ENCODE measurements around the gene MOBP.

Gene MOBP

GRCh38 chr3:39524107-39524506 lies 56.6 kb downstream of the MOBP start:
- Histone ChIP-seq H3K9ac (ENCODE audit: low read depth, low read length) (no peak overlapping the region), H3K27me3 (ENCODE audit: control insufficient read depth, insufficient read depth, low read length) (no peaks in the 10 kb centered on the region), H3K27ac (ENCODE audit: low read depth, low read length) (no peak overlapping the region), H3K4me3 (ENCODE audit: low read depth, low read length) (no peak overlapping the region), H3K36me3 (ENCODE audit: control insufficient read depth, insufficient read depth, low read length) (no peaks in the 10 kb centered on the region), H3K9me3 (ENCODE audit: control insufficient read depth, insufficient read depth, low read length) (peaks cover 14% of the 10 kb centered on the region), H3K4me1 (ENCODE audit: control insufficient read depth, insufficient read depth, low read length) (no peaks in the 10 kb centered on the region)

DNA sequence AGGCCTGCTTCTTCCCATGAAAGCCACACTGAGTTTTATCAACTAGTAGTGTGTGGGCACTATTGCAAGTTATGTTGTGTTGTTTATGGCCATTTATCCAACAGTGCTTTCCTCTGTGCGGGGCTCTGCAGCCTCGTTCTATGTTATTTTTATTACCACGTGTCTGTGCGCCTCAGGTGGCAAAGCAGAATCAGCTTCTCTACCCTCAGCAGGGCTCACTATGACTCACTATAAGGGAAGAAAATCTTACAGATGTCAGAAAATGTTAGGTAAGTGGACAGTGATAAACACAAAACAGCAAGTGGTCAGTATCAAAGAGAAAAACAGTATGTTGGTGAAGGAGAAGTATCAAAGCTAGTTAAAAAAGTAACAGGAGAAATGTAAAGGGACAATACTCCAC lies 61.4 kb downstream of the MOBP start:
- no peaks in the 10 kb centered on the region for H3K27me3 ChIP-seq (ENCODE audit: control insufficient read depth, insufficient read depth, low read length)
- H3K36me3 ChIP-seq (ENCODE audit: control insufficient read depth, insufficient read depth, low read length) = no peaks in the 10 kb centered on the region
- peaks cover 14% of the 10 kb centered on the region for H3K9me3 ChIP-seq (ENCODE audit: control insufficient read depth, insufficient read depth, low read length)
- no peaks in the 10 kb centered on the region for H3K4me1 ChIP-seq (ENCODE audit: control insufficient read depth, insufficient read depth, low read length)
- H3K27ac ChIP-seq (ENCODE audit: low read depth, low read length) = no peak overlapping the region
- H3K4me3 ChIP-seq (ENCODE audit: low read depth, low read length) = no peak overlapping the region
- H3K9ac ChIP-seq (ENCODE audit: low read depth, low read length) = no peak overlapping the region

DNA sequence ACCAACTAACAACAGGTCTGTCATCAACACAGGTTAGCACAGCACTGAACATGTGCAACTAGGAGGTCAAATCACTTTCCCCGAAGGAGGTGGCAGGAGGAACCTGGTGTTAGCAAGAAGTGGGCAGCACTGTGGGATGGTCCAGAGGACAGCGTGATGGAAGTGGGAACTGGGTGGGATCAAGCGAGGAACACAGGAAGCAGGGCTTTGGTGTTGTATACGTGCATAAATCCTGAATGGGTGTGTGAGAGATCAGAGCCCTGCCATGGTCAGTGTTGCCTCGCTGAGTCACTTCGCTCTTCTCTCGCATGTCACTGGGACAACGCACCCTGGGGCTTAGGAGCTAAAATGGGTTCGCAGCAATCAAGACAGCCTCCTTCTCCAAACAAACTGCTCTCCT lies 62.1 kb downstream of the MOBP start:
- Histone ChIP-seq H3K4me3 (ENCODE audit: low read depth, low read length) (no peak overlapping the region), H3K9me3 (ENCODE audit: control insufficient read depth, insufficient read depth, low read length) (peaks cover 9% of the 10 kb centered on the region), H3K27me3 (ENCODE audit: control insufficient read depth, insufficient read depth, low read length) (no peaks in the 10 kb centered on the region), H3K36me3 (ENCODE audit: control insufficient read depth, insufficient read depth, low read length) (no peaks in the 10 kb centered on the region), H3K4me1 (ENCODE audit: control insufficient read depth, insufficient read depth, low read length) (no peaks in the 10 kb centered on the region), H3K9ac (ENCODE audit: low read depth, low read length) (no peak overlapping the region), H3K27ac (ENCODE audit: low read depth, low read length) (no peak overlapping the region)

DNA sequence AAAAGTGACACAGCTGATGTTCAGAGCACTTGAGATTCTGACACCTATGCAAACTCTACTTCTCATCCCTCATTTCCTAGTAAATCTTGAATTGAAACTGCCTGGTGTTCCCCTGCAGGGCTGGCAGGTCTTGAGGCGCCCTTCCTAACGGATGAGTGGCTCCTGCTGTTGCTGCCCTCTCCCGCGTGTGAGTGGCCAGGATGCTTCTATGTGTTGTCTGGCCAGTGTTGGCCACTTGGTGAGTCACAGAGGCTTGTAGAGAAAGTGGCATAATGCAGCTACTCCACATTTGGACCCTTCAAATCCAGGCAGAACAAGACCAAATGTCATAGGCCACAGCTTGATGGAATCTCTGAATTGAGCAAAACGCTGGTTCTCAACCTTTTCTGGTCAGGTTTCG lies 63.6 kb downstream of the MOBP start:
- no peaks in the 10 kb centered on the region for H3K36me3 ChIP-seq (ENCODE audit: control insufficient read depth, insufficient read depth, low read length)
- no peak overlapping the region for H3K4me3 ChIP-seq (ENCODE audit: low read depth, low read length)

DNA sequence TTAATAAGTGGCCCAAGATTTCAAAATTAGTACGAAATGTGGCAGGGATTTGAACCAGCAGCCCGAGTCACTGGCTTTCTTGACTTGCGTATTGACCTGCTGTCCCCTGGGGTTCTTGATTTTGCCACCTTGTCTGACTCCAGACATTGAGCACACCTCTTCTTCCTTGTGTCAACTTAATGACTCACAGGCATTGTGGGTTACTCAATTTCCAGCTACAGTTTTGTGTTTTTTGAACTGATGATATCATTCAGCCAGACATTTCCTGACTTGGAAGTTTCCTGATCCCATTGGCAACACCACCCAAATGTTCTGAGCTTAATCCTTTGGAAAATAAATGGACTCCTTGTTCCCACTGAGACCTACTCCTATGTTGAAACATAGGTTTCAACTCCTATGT lies 64.2 kb downstream of the MOBP start:
- Histone ChIP-seq H3K4me3 (ENCODE audit: low read depth, low read length) (no peak overlapping the region), H3K27me3 (ENCODE audit: control insufficient read depth, insufficient read depth, low read length) (no peaks in the 10 kb centered on the region), H3K27ac (ENCODE audit: low read depth, low read length) (no peak overlapping the region), H3K9ac (ENCODE audit: low read depth, low read length) (no peak overlapping the region), H3K9me3 (ENCODE audit: control insufficient read depth, insufficient read depth, low read length) (no peaks in the 10 kb centered on the region), H3K4me1 (ENCODE audit: control insufficient read depth, insufficient read depth, low read length) (peaks cover 8% of the 10 kb centered on the region), H3K36me3 (ENCODE audit: control insufficient read depth, insufficient read depth, low read length) (no peaks in the 10 kb centered on the region)

More for the DNA sequence above, 63.6 kb downstream of the MOBP start:
- H3K9ac ChIP-seq (ENCODE audit: low read depth, low read length) = no peak overlapping the region
- no peak overlapping the region for H3K27ac ChIP-seq (ENCODE audit: low read depth, low read length)
- no peaks in the 10 kb centered on the region for H3K27me3 ChIP-seq (ENCODE audit: control insufficient read depth, insufficient read depth, low read length)
- H3K9me3 ChIP-seq (ENCODE audit: control insufficient read depth, insufficient read depth, low read length) = no peaks in the 10 kb centered on the region
- H3K4me1 ChIP-seq (ENCODE audit: control insufficient read depth, insufficient read depth, low read length) = peaks cover 8% of the 10 kb centered on the region

DNA sequence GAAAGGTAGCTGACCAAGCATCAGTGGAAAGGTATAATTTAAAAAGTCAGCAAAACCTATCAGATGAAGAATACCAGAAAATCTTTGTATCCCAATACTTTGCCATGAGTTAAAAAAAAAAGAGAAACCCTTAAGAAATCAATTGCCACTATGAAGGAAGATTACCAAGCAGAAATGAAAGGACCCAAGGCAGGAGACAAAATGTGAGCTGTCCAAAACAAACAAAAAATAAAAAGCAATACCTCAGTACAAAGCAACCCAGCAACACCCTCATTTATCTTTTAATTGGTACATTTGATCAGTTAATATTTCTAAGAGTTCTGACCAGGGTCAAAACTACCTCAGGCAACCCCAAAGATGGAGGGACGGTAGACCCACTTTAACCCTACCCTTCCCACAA lies 65.3 kb downstream of the MOBP start:
- Histone ChIP-seq H3K27me3 (ENCODE audit: control insufficient read depth, insufficient read depth, low read length) (no peaks in the 10 kb centered on the region), H3K9me3 (ENCODE audit: control insufficient read depth, insufficient read depth, low read length) (no peaks in the 10 kb centered on the region), H3K27ac (ENCODE audit: low read depth, low read length) (no peak overlapping the region), H3K9ac (ENCODE audit: low read depth, low read length) (no peak overlapping the region), H3K4me1 (ENCODE audit: control insufficient read depth, insufficient read depth, low read length) (peaks cover 8% of the 10 kb centered on the region), H3K4me3 (ENCODE audit: low read depth, low read length) (no peak overlapping the region), H3K36me3 (ENCODE audit: control insufficient read depth, insufficient read depth, low read length) (no peaks in the 10 kb centered on the region)

DNA sequence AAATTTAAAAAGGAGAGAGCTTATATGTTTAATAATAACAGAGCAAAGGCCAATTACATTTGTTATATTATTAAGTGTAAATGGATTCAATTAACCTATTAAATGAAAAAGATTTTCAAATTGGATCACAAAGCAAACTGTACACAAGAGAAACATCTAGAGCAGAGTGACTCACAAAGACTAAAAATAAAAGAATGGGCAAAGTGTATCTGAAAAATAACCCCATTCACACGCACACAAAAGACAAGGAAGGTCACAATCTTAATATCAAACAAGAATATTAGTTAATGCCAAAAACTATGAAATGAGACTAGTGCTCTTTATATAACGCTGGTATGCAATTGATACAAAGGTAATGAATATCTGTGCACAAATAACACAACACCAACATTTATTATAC lies 65.7 kb downstream of the MOBP start:
- no peak overlapping the region for H3K4me3 ChIP-seq (ENCODE audit: low read depth, low read length)
- no peak overlapping the region for H3K27ac ChIP-seq (ENCODE audit: low read depth, low read length)
- no peaks in the 10 kb centered on the region for H3K27me3 ChIP-seq (ENCODE audit: control insufficient read depth, insufficient read depth, low read length)
- no peak overlapping the region for H3K9ac ChIP-seq (ENCODE audit: low read depth, low read length)
- H3K9me3 ChIP-seq (ENCODE audit: control insufficient read depth, insufficient read depth, low read length) = no peaks in the 10 kb centered on the region
- peaks cover 8% of the 10 kb centered on the region for H3K4me1 ChIP-seq (ENCODE audit: control insufficient read depth, insufficient read depth, low read length)
- no peaks in the 10 kb centered on the region for H3K36me3 ChIP-seq (ENCODE audit: control insufficient read depth, insufficient read depth, low read length)

GRCh38 chr3:39540162-39540921 lies 72.9 kb downstream of the MOBP start:
- Histone ChIP-seq H3K27ac (ENCODE audit: low read depth, low read length) (no peak overlapping the region), H3K4me3 (ENCODE audit: low read depth, low read length) (no peak overlapping the region), H3K36me3 (ENCODE audit: control insufficient read depth, insufficient read depth, low read length) (no peaks in the 10 kb centered on the region), H3K9ac (ENCODE audit: low read depth, low read length) (no peak overlapping the region), H3K4me1 (ENCODE audit: control insufficient read depth, insufficient read depth, low read length) (peaks cover 27% of the 10 kb centered on the region), H3K27me3 (ENCODE audit: control insufficient read depth, insufficient read depth, low read length) (no peaks in the 10 kb centered on the region), H3K9me3 (ENCODE audit: control insufficient read depth, insufficient read depth, low read length) (no peaks in the 10 kb centered on the region)

DNA sequence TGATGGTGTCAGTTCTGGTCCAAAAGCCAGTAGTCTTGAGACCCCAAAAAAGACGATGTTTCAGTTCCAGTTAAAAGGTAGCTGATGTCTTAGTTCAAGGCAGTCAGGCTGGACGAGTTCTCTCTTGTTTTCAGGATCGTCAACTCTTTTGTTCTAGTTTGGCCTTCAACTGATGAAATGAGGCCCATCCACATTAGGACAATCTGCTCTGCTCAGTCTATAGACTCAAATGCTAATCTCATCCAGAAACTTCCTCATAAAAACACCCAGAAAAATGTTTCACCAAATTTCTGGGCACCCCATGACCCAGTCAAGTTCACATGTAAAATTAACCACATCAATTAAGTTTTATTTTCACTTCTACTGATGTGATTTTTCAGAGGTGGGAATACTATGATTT lies 74.0 kb downstream of the MOBP start:
- Histone ChIP-seq H3K27me3 (ENCODE audit: control insufficient read depth, insufficient read depth, low read length) (no peaks in the 10 kb centered on the region), H3K9me3 (ENCODE audit: control insufficient read depth, insufficient read depth, low read length) (no peaks in the 10 kb centered on the region), H3K9ac (ENCODE audit: low read depth, low read length) (no peak overlapping the region), H3K4me1 (ENCODE audit: control insufficient read depth, insufficient read depth, low read length) (peaks cover 22% of the 10 kb centered on the region), H3K27ac (ENCODE audit: low read depth, low read length) (no peak overlapping the region), H3K4me3 (ENCODE audit: low read depth, low read length) (no peak overlapping the region), H3K36me3 (ENCODE audit: control insufficient read depth, insufficient read depth, low read length) (no peaks in the 10 kb centered on the region)

- no peaks in the 10 kb centered on the region for H3K9me3 ChIP-seq (ENCODE audit: control insufficient read depth, insufficient read depth, low read length)
- H3K4me3 ChIP-seq (ENCODE audit: low read depth, low read length) = no peak overlapping the region
- H3K4me1 ChIP-seq (ENCODE audit: control insufficient read depth, insufficient read depth, low read length) = peaks cover 22% of the 10 kb centered on the region
- H3K27me3 ChIP-seq (ENCODE audit: control insufficient read depth, insufficient read depth, low read length) = no peaks in the 10 kb centered on the region
- H3K27ac ChIP-seq (ENCODE audit: low read depth, low read length) = no peak overlapping the region
- no peaks in the 10 kb centered on the region for H3K36me3 ChIP-seq (ENCODE audit: control insufficient read depth, insufficient read depth, low read length)
- H3K9ac ChIP-seq (ENCODE audit: low read depth, low read length) = no peak overlapping the region; the same call in 1 of the 2 replicates
Measured at GRCh38 chr3:39541917-39542329, 74.4 kb downstream of the MOBP start.

DNA sequence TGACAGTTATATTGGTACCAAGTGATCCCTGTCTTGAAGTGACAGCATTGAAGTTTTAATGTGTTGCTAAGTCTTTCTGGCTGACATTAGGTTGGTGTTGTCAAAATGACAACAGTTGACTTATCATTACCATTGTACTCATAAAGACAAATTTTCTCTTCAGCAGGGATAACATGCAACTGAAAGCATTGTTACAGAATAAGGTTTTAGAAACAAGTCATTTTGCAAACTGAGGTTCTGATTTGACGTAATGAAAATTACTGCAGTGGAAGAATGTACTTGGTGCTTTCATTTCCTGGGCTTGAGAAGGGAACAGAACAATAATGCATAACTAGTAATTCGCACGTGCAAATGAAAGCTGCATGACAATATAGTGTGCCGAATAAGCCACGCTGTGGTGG lies 75.1 kb downstream of the MOBP start:
- H3K9ac ChIP-seq (ENCODE audit: low read depth, low read length) = no peak overlapping the region
- H3K27me3 ChIP-seq (ENCODE audit: control insufficient read depth, insufficient read depth, low read length) = no peaks in the 10 kb centered on the region
- no peaks in the 10 kb centered on the region for H3K36me3 ChIP-seq (ENCODE audit: control insufficient read depth, insufficient read depth, low read length)
- H3K27ac ChIP-seq (ENCODE audit: low read depth, low read length) = no peak overlapping the region
- no peaks in the 10 kb centered on the region for H3K9me3 ChIP-seq (ENCODE audit: control insufficient read depth, insufficient read depth, low read length)
- peaks cover 22% of the 10 kb centered on the region for H3K4me1 ChIP-seq (ENCODE audit: control insufficient read depth, insufficient read depth, low read length)
- no peak overlapping the region for H3K4me3 ChIP-seq (ENCODE audit: low read depth, low read length)

All from HUES48 (cell line).